ENCODE measurements around the gene FBXO11. TPM values are rescaled to one million over a fixed set of nuclear protein-coding genes. Genes with fewer than 3 reads are reported as not detected.

The FBXO11 gene
- total RNA-seq, 1 donor from 2014 or later: 35.8 TPM

DNA sequence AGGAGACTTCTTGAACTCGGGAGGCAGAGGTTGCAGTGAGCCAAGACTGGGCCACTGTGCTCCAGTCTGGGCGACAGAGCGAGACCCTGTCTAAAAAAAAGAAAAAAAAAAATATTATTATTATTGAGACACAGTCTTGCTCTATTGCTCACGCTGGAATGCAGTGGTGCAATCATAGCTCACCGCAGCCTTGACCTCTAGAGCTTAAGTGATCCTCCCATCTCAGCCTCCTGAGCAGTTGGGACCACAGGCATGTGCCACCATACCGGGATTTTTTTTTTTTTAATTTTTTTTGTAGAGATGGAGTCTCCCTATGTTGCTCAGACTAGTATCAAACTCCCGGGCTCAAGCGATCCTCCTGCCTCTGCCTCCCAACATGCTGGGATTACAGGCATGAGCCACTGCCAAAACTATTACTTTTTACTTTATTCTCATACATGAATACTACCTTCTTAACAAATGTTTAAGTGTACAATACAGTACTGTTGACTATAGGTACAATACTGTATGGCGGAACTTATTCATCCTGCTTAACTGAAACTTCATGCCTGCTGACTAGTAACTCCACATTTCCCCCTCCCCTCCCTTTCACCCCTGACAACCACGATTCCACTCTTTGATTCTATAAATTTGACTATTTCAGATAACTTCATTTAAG lies 15.5 kb downstream of the FBXO11 start:
- no peaks in the 10 kb centered on the region for H3K27me3 ChIP-seq
- H3K9me3 ChIP-seq: no peaks in the 10 kb centered on the region
- DNase-seq (ENCODE audit: extremely low spot score in 2 of 2): no peak
- H3K27ac ChIP-seq: no peak overlapping the region
- TF ChIP-seq POLR2AphosphoS5 (IDR thresholded peaks at IDR 0.05; ENCODE audit: insufficient read depth in 1 of 2, low read depth in 1 of 2): no peak
- TF ChIP-seq, protein P1, sequence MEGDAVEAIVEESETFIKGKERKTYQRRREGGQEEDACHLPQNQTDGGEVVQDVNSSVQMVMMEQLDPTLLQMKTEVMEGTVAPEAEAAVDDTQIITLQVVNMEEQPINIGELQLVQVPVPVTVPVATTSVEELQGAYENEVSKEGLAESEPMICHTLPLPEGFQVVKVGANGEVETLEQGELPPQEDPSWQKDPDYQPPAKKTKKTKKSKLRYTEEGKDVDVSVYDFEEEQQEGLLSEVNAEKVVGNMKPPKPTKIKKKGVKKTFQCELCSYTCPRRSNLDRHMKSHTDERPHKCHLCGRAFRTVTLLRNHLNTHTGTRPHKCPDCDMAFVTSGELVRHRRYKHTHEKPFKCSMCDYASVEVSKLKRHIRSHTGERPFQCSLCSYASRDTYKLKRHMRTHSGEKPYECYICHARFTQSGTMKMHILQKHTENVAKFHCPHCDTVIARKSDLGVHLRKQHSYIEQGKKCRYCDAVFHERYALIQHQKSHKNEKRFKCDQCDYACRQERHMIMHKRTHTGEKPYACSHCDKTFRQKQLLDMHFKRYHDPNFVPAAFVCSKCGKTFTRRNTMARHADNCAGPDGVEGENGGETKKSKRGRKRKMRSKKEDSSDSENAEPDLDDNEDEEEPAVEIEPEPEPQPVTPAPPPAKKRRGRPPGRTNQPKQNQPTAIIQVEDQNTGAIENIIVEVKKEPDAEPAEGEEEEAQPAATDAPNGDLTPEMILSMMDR (IDR thresholded peaks at IDR 0.05): no peak
- no peak for TF ChIP-seq POLR2A (IDR thresholded peaks at IDR 0.05)
- H3K4me1 ChIP-seq: peaks cover 64% of the 10 kb centered on the region
- no peaks in the 10 kb centered on the region for H3K36me3 ChIP-seq
- H3K4me3 ChIP-seq: no peak overlapping the region
- intact Hi-C loops (cut with DNase I): no loop called here

DNA sequence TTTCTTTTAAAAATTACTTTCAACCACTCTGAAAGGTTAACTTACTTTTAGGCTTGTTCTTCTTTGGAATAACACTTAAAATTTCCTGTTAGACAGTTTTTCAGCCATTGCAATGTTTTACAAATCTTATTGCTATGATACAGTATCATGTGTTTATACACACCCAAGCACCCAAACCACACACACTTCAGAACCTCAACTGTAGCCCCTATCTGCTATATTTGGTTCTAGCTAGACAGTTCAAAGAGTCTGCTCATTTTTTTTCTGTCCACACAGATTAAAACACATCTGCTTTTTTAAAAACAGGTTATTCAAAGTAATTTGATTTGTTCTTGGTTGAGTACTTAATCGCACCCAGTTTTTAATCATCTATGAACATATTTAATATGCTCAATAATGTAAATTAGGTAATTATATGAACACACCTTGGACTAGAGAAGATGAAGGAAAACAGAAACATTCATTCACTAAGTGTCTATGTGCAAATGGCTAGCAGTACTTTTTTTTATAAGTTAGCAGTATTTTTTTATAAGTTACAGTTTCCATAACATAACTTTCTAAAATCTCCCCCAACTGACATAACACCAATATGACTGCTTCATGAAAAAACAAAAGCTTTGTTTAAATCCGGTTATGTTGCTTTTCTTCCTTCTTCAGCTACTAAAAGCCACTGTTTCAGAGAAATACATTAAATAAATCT lies 17.6 kb downstream of the FBXO11 start:
- H3K36me3 ChIP-seq: no peaks in the 10 kb centered on the region
- no peak overlapping the region for H3K27ac ChIP-seq
- no peaks in the 10 kb centered on the region for H3K9me3 ChIP-seq
- H3K4me1 ChIP-seq: peaks cover 52% of the 10 kb centered on the region
- TF ChIP-seq POLR2AphosphoS5 (IDR thresholded peaks at IDR 0.05; ENCODE audit: insufficient read depth in 1 of 2, low read depth in 1 of 2): no peak
- TF ChIP-seq POLR2A (IDR thresholded peaks at IDR 0.05): no peak
- TF ChIP-seq, protein P1 (IDR thresholded peaks at IDR 0.05): no peak
- intact Hi-C loops (cut with DNase I): no loop called here
- H3K27me3 ChIP-seq: no peaks in the 10 kb centered on the region
- no peak overlapping the region for H3K4me3 ChIP-seq
- DNase-seq (ENCODE audit: extremely low spot score in 2 of 2): no peak

DNA sequence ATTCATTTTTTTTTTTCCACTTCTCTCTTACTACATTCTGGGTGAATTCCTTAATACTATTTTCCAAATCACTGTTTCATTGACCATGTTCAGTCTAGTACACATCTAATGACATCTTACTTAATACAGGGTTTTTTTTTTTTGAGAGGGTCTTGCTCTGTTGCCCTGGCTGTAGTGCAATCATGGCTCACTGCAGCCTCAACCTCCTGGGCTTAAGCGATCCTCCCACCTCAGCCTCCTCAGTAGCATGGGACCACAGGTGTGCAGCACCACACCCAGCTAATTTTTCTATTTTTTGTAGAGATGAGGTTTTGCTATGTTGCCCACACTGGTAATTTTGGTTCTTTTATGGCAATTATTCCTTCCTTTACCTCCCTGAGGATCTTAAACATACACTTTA lies 29.4 kb downstream of the FBXO11 start:
- Histone ChIP-seq H3K4me3 (no peak overlapping the region), H3K4me1 (peaks cover 16% of the 10 kb centered on the region), H3K9me3 (no peaks in the 10 kb centered on the region), H3K27ac (no peak overlapping the region), H3K27me3 (no peaks in the 10 kb centered on the region), H3K36me3 (peaks cover 0 to 5% of the 10 kb centered on the region in 2 donors)
- intact Hi-C loops (cut with DNase I): no loop called here
- no peak for DNase-seq (ENCODE audit: extremely low spot score in 2 of 2)
- TF ChIP-seq POLR2A (IDR thresholded peaks at IDR 0.05) (no peak), POLR2AphosphoS5 (IDR thresholded peaks at IDR 0.05; ENCODE audit: insufficient read depth in 1 of 2, low read depth in 1 of 2) (no peak)
- TF ChIP-seq, protein P1 (IDR thresholded peaks at IDR 0.05): no peak

DNA sequence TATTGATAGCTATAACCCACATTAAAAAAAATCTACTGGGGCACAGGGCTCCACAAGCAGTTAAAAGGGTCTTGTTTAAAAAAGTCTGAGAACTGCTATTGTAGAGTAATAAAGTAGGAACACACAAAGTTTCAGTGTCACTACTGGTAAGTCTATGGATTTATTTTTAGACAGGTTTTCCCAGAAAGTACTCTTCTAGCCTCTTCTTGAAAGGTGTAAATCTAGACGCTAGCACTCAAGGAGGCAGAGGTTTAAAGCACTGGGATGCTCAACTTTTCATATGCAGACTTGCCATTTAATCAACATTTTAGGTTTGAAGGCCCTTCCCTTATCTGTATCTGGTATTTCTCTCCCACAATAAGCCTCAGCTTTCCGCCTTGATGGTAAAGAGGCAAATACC lies 33.4 kb downstream of the FBXO11 start:
- no peaks in the 10 kb centered on the region for H3K9me3 ChIP-seq
- intact Hi-C loops (cut with DNase I): no loop called here
- peaks cover 45% of the 10 kb centered on the region for H3K4me1 ChIP-seq
- no peak for DNase-seq (ENCODE audit: extremely low spot score in 2 of 2)
- no peak overlapping the region for H3K4me3 ChIP-seq
- TF ChIP-seq POLR2A (IDR thresholded peaks at IDR 0.05): no peak
- no peak for TF ChIP-seq POLR2AphosphoS5 (IDR thresholded peaks at IDR 0.05; ENCODE audit: insufficient read depth in 1 of 2, low read depth in 1 of 2)
- TF ChIP-seq, protein P1 (IDR thresholded peaks at IDR 0.05): no peak
- H3K36me3 ChIP-seq: peaks cover 0 to 5% of the 10 kb centered on the region in 2 donors
- no peak overlapping the region for H3K27ac ChIP-seq
- no peaks in the 10 kb centered on the region for H3K27me3 ChIP-seq
